Camera-type eye (tissue), 1 donor: ENCODE results near the gene PLEKHM1. TPM values are rescaled to one million over a fixed set of nuclear protein-coding genes. Genes with fewer than 3 reads are reported as not detected.

Experiments used
- total RNA-seq: library from RNA; depleted of rRNA; stranded (reverse); fragments of >200 nt; gene quantifications from one replicate; pipeline ENCODE4 v1.2.3, GENCODE V29; 2014

The PLEKHM1 gene
- total RNA-seq, result 20.7 TPM

GRCh38 chr17:45490615-45491433 lies at the start of gene PLEKHM1:
PLEKHM1 (minus strand) TSS chr17:45490721; CDS start chr17:45482484, 8,237 bp downstream.

GRCh38 chr17:45432405-45433158 lies 57.9 kb downstream of the PLEKHM1 start, which contains the start of gene ARHGAP27:
ARHGAP27 (minus strand) TSS chr17:45432870; CDS start chr17:45430279, 2,591 bp downstream.

Other genes with a start within 250 kb of the PLEKHM1 start
- gene SPATA32, start 228.6 kb downstream of the PLEKHM1 start, total RNA-seq, result not detected
- 7.7 TPM for gene MAP3K14, start 173.7 kb downstream of the PLEKHM1 start, total RNA-seq
- gene ARHGAP27, start 57.9 kb downstream of the PLEKHM1 start, total RNA-seq, result 11.5 TPM